H1 (cell line): ENCODE results near the gene SLC27A2. TPM values are rescaled to one million over a fixed set of nuclear protein-coding genes. Genes with fewer than 3 reads are reported as not detected.

ENCODE experiments used
- ASH2L ChIP-seq: fragments of 200-600, 300-600 bp; sonication (generic); IDR thresholded peaks from one replicate; pipeline ENCODE4 v1.7.1; 2017; ENCODE audit warnings: low read length
- BCL11A ChIP-seq, 2 experiments: IDR thresholded peaks; one replicate each; pipeline ENCODE4 v1.6.1; 2011; ENCODE audit warnings: low read depth in 2 of 2, low read length in 2 of 2, mild to moderate bottlenecking in 2 of 2
- E2F6 ChIP-seq: IDR thresholded peaks from 2 replicates; pipeline ENCODE4 v1.6.1; 2012; ENCODE audit warnings: inconsistent platforms
- EGR1 ChIP-seq: IDR thresholded peaks from 2 replicates; pipeline ENCODE4 v1.6.1; 2011; ENCODE audit warnings: low read depth, low read length, borderline replicate concordance
- HDAC2 ChIP-seq, 2 experiments: fragments of 300-600 bp in 1 of 2; sonication (generic) in 1 of 2; IDR thresholded peaks; 2 replicates each; pipeline ENCODE4 v1.6.1; 2011 to 2012; ENCODE audit warnings: low read depth in 2 of 2, low read length in 2 of 2, mild to moderate bottlenecking in 2 of 2, moderate library complexity in 2 of 2, borderline replicate concordance in 1 of 2, inconsistent platforms in 1 of 2
- MAX ChIP-seq: IDR thresholded peaks from 2 replicates; pipeline ENCODE4 v1.6.1; 2012; ENCODE audit warnings: inconsistent platforms
- RAD21 ChIP-seq, 2 experiments: IDR thresholded peaks in 1 of 2; conservative IDR thresholded peaks in 1 of 2; 2 replicates each; pipeline ENCODE4 v1.6.1; 2011; ENCODE audit warnings: low read depth in 2 of 2, low read length in 2 of 2, improper control_type of control experiment in 1 of 2, inconsistent platforms in 1 of 2, mild to moderate bottlenecking in 1 of 2, moderate library complexity in 1 of 2
- SP1 ChIP-seq: IDR thresholded peaks from 2 replicates; pipeline ENCODE4 v1.6.1; 2011; ENCODE audit warnings: low read depth, low read length
- polyA plus RNA-seq, 7 experiments: library from polyadenylated mRNA; depleted of rRNA in 3 of 7; stranded (reverse) in 5 of 7; unstranded in 2 of 7; fragments of >200 nt in 5 of 7; fragments of 200-250 nt in 2 of 7; gene quantifications; 1 replicate in 5 of 7; 2 replicates in 1 of 7; 4 replicates in 1 of 7; pipeline versions ENCODE4 v1.2.1 to v1.2.3, GENCODE V29; 2011 to 2013; ENCODE audit warnings: missing spikeins in 2 of 7, mixed read lengths in 2 of 7
- total RNA-seq: library from RNA; stranded (reverse); fragmentation: NEBNext Ultra II Directional; extraction: Animal tissue kit (Norgen Biotek cat#: 25700); gene quantifications from 2 replicates; pipeline ENCODE4 v1.2.1, GENCODE V29; 2021
- TF ChIP-seq, protein P1 (sequence below), 3 experiments: IDR thresholded peaks; 1 replicate in 2 of 3; 2 replicates in 1 of 3; pipeline versions ENCODE4 v1.5.1 to v1.6.1; 2011; ENCODE audit warnings: low read length in 3 of 3, mild to moderate bottlenecking in 3 of 3, inconsistent platforms in 2 of 3, low read depth in 1 of 3, moderate library complexity in 1 of 3; ENCODE audit not compliant: insufficient read depth in 1 of 3; ENCODE audit errors: control extremely low read depth in 1 of 3
- TF ChIP-seq, protein P2 (sequence below): IDR thresholded peaks from 2 replicates; pipeline ENCODE4 v1.6.1; 2011; ENCODE audit warnings: low read length, improper control_type of control experiment
- TF ChIP-seq, protein P3 (sequence below): IDR thresholded peaks from 2 replicates; pipeline ENCODE4 v1.6.1; 2011; ENCODE audit warnings: low read depth, mild to moderate bottlenecking, low read length; ENCODE audit not compliant: insufficient read depth

The SLC27A2 gene
- total and polyA plus RNA-seq, 2 of the 8 experiments (the other 6 are each of a cell fraction or from before 2014, with no cell fraction given): 5.6 to 5.8 TPM

GRCh38 chr15:50181969-50182218 lies at the start of gene SLC27A2 (continued):
- TF ChIP-seq, protein P1, sequence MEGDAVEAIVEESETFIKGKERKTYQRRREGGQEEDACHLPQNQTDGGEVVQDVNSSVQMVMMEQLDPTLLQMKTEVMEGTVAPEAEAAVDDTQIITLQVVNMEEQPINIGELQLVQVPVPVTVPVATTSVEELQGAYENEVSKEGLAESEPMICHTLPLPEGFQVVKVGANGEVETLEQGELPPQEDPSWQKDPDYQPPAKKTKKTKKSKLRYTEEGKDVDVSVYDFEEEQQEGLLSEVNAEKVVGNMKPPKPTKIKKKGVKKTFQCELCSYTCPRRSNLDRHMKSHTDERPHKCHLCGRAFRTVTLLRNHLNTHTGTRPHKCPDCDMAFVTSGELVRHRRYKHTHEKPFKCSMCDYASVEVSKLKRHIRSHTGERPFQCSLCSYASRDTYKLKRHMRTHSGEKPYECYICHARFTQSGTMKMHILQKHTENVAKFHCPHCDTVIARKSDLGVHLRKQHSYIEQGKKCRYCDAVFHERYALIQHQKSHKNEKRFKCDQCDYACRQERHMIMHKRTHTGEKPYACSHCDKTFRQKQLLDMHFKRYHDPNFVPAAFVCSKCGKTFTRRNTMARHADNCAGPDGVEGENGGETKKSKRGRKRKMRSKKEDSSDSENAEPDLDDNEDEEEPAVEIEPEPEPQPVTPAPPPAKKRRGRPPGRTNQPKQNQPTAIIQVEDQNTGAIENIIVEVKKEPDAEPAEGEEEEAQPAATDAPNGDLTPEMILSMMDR (IDR thresholded peaks at IDR 0.05; ENCODE audit: control extremely low read depth in 1 of 3, insufficient read depth in 1 of 3, low read depth in 1 of 3, low read length in 3 of 3): peak; percentile 39 to 48 (median 39); a peak in 3 of 4 replicates
- TF ChIP-seq RAD21 (IDR thresholded peaks at IDR 0.05 in 1 of 2, conservative IDR thresholded peaks at IDR 0.05 in 1 of 2; ENCODE audit: low read depth in 2 of 2, low read length in 2 of 2) (peak; percentile 26 to 52; a peak in 2 of 4 replicates), E2F6 (peak; percentile 78), SP1 (no peak), ASH2L (peak; percentile 70), HDAC2 (IDR thresholded peaks at IDR 0.05; ENCODE audit: borderline replicate concordance in 1 of 2, low read depth in 2 of 2, low read length in 2 of 2) (0 out of 4 replicates have a peak, but pooled peaks of 1 of the 2 experiments have one; percentile 46), BCL11A (IDR thresholded peaks at IDR 0.05; ENCODE audit: low read depth in 2 of 2, low read length in 2 of 2) (no peak), EGR1 (peak; percentile 67; the same call in 1 of the 2 replicates), MAX (peak; percentile 92)
- TF ChIP-seq, protein P2, sequence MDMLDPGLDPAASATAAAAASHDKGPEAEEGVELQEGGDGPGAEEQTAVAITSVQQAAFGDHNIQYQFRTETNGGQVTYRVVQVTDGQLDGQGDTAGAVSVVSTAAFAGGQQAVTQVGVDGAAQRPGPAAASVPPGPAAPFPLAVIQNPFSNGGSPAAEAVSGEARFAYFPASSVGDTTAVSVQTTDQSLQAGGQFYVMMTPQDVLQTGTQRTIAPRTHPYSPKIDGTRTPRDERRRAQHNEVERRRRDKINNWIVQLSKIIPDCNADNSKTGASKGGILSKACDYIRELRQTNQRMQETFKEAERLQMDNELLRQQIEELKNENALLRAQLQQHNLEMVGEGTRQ: no peak
- TF ChIP-seq, protein P3, sequence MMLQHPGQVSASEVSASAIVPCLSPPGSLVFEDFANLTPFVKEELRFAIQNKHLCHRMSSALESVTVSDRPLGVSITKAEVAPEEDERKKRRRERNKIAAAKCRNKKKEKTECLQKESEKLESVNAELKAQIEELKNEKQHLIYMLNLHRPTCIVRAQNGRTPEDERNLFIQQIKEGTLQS: no peak
